Naive thymus-derived CD4-positive, alpha-beta T cell (primary cell): ENCODE measurements around the gene CCDC137. TPM values are rescaled to one million over a fixed set of nuclear protein-coding genes. Genes with fewer than 3 reads are reported as not detected.

Experiments
- ATAC-seq: fragments of 150-1000 bp; cut with Tn5 transposase; 2 replicates; pipeline ENCODE4 v1.10.0; 2021; ENCODE audit warnings: mild to moderate bottlenecking, moderate library complexity
- CTCF ChIA-PET: fragments of 350-600 bp; sonication (Branson Sonifier 250); formaldehyde crosslinking; loops from one replicate; lab custom pipeline; 2021; ENCODE audit warnings: antibody characterized with exemption; lab: Charles Lee
- POLR2A ChIA-PET: fragments of 350-600 bp; sonication (Branson Sonifier 250); formaldehyde crosslinking; loops from one replicate; lab custom pipeline; 2021; ENCODE audit warnings: antibody characterized with exemption, inconsistent platforms; lab: Charles Lee
- DNase-seq, 9 donors: peaks; one replicate each; pipeline versions ENCODE4 v3.0.0 to v3.0.0-alpha.2; 2020 to 2022; ENCODE audit warnings: mixed read lengths in 1 of 9
- H3K27ac ChIP-seq: one replicate; pipeline ENCODE4 v1.7.0; 2013; ENCODE audit warnings: mild to moderate bottlenecking, low read depth, low read length, moderate library complexity
- H3K27me3 ChIP-seq, 2 donors: one replicate each; pipeline ENCODE4 v1.7.0; 2013; ENCODE audit warnings: low read length in 2 of 2, mild to moderate bottlenecking in 2 of 2, moderate library complexity in 2 of 2; ENCODE audit not compliant: control insufficient read depth in 2 of 2, insufficient read depth in 2 of 2
- H3K36me3 ChIP-seq, 3 experiments: 1 replicate in 2 of 3; 2 replicates in 1 of 3; pipeline ENCODE4 v1.7.0; 2013; ENCODE audit warnings: low read length in 3 of 3, mild to moderate bottlenecking in 3 of 3, moderate library complexity in 1 of 3; ENCODE audit not compliant: insufficient read depth in 3 of 3, control insufficient read depth in 2 of 3
- H3K4me1 ChIP-seq, 2 donors: one replicate each; pipeline ENCODE4 v1.7.0; 2013; ENCODE audit warnings: low read length in 2 of 2, mild to moderate bottlenecking in 2 of 2, moderate library complexity in 1 of 2; ENCODE audit not compliant: control insufficient read depth in 2 of 2, insufficient read depth in 2 of 2
- H3K4me3 ChIP-seq: 2 replicates; pipeline ENCODE4 v1.7.0; 2013; ENCODE audit warnings: mild to moderate bottlenecking, low read length
- H3K9me3 ChIP-seq, 3 experiments: 1 replicate in 2 of 3; 2 replicates in 1 of 3; pipeline ENCODE4 v1.7.0; 2013; ENCODE audit warnings: low read length in 3 of 3; ENCODE audit not compliant: control insufficient read depth in 2 of 3
- H3K27ac Mint-ChIP-seq, 9 donors: one replicate each; pipeline ENCODE4 v1.8.0; 2020 to 2022; ENCODE audit warnings: mixed read lengths in 9 of 9, mild to moderate bottlenecking in 8 of 9, moderate library complexity in 5 of 9, inconsistent platforms in 2 of 9
- H3K27me3 Mint-ChIP-seq, 5 donors: one replicate each; pipeline ENCODE4 v1.8.0; 2021 to 2022; ENCODE audit warnings: mixed read lengths in 5 of 5, mild to moderate bottlenecking in 1 of 5
- H3K36me3 Mint-ChIP-seq, 5 donors: one replicate each; pipeline ENCODE4 v1.8.0; 2020 to 2022; ENCODE audit warnings: mixed read lengths in 5 of 5, mild to moderate bottlenecking in 3 of 5, inconsistent platforms in 1 of 5
- H3K4me1 Mint-ChIP-seq, 7 donors: one replicate each; pipeline ENCODE4 v1.8.0; 2020 to 2022; ENCODE audit warnings: mixed read lengths in 7 of 7, mild to moderate bottlenecking in 3 of 7, inconsistent platforms in 1 of 7
- H3K4me3 Mint-ChIP-seq, 10 donors: one replicate each; pipeline ENCODE4 v1.8.0; 2020 to 2022; ENCODE audit warnings: mild to moderate bottlenecking in 10 of 10, mixed read lengths in 10 of 10, moderate library complexity in 6 of 10, inconsistent platforms in 2 of 10
- H3K9me3 Mint-ChIP-seq, 11 donors: one replicate each; pipeline ENCODE4 v1.8.0; 2020 to 2022; ENCODE audit warnings: mixed read lengths in 11 of 11, mild to moderate bottlenecking in 4 of 11, inconsistent platforms in 1 of 11, moderate library complexity in 1 of 11
- intact Hi-C, 2 donors: fragments of 100-400 bp; cut with micrococcal nuclease; formaldehyde crosslinking; loops; one replicate each; pipeline ENCODE4 v1.15.1; 2023
- polyA plus RNA-seq, 2 donors: library from polyadenylated mRNA; unstranded; fragments of 300-500 nt; fragmentation: Illumina TruSeq; gene quantifications; one replicate each; pipeline ENCODE4 v1.2.3, GENCODE V29; 2021
- total RNA-seq, 6 experiments: library from RNA in 5 of 6; stranded (reverse) in 5 of 6; gene quantifications; 1 replicate in 5 of 6; 2 replicates in 1 of 6; pipeline ENCODE4 v1.2.3 and lab custom pipeline; 2021 to 2026

CCDC137 gene
- total and polyA plus RNA-seq, 7 experiments from 2014 or later = 10.0 to 33.5 (median 26.0) TPM

DNA sequence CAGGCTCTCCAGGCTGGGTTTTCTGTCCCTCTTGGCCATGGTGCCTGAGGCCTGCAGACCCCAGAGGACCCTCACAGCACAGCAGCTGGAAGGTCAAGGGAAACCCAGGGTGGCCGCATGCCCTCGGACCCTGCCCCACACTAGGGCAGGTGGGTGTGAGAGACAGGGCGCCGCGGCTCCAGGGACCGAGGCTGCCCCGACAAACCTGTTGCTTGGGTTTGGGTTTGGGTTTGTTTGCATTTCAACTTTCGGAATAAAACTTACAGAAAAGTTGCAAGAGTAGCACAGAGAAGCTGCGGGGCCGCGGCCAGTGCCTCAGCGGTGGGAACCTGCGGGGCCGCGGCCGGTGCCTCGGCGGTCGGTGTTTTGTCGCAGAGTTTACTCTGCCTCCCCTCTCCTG lies 25.1 kb downstream of the CCDC137 start:
- peaks cover 0 to 28% (median 0%) of the 10 kb centered on the region in 5 donors for H3K36me3 Mint-ChIP-seq
- no peak for DNase-seq
- Histone ChIP-seq H3K4me3 (no peak overlapping the region), H3K4me1 (no peaks in the 10 kb centered on the region), H3K27me3 (no peaks in the 10 kb centered on the region), H3K36me3 (peaks cover 4 to 99% (median 22%) of the 10 kb centered on the region in 3 experiments), H3K27ac (no peak overlapping the region), H3K9me3 (no peaks in the 10 kb centered on the region)
- no peak for ATAC-seq
- no peaks in the 10 kb centered on the region for H3K9me3 Mint-ChIP-seq
- no peaks in the 10 kb centered on the region for H3K27me3 Mint-ChIP-seq
- peaks cover 0 to 18% (median 7%) of the 10 kb centered on the region in 7 donors for H3K4me1 Mint-ChIP-seq
- H3K4me3 Mint-ChIP-seq = no peak overlapping the region
- H3K27ac Mint-ChIP-seq = no peak overlapping the region
- ChIA-PET POLR2A (interaction anchor here (0.7 kb wide), 1 partner anchor 189 kb away, joined by 3 read pairs; no protein-coding TSS in a partner anchor), CTCF (no interaction called here)
- intact Hi-C loops = no loop called here

DNA sequence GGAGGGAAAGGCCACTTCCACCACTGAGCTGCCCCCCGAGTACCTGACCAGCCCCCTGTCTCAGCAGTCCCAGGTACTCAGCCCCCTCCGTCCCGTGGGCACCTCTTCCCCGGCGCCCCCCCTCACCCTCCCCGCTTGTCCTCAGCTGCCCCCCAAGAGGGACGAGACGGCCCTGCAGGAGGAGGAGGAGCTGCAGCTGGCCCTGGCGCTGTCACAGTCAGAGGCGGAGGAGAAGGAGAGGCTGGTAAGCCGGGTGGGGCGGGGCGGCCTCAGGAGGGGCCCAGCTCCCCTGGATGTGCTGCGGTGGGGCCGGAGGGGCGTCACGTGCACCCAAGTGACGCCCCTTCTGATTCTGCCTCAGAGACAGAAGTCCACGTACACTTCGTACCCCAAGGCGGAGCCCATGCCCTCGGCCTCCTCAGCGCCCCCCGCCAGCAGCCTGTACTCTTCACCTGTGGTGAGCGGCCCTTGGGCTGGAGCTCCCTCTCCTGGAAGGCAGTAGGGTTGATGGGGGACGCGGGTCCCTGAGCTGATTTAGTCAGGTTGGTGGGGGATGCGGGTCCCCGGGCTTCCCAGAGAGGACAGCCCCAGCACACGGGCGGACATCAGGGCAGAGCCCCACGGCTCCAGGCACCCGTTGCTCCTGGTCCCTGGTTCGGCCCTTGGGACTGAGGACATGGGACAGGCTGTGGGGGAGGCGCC lies 27.1 kb downstream of the CCDC137 start:
- no peak overlapping the region for H3K4me3 Mint-ChIP-seq
- H3K27ac ChIP-seq = no peak overlapping the region
- no peaks in the 10 kb centered on the region for H3K4me1 ChIP-seq
- H3K27me3 ChIP-seq = no peaks in the 10 kb centered on the region
- ChIA-PET POLR2A (interaction anchor here (1.1 kb wide), 1 partner anchor 9 kb away, joined by 3 read pairs; the partner anchor contains the start of gene MRPL12), CTCF (no interaction called here)
- peaks cover 0 to 10% (median 5%) of the 10 kb centered on the region in 7 donors for H3K4me1 Mint-ChIP-seq
- peaks cover 4 to 99% (median 13%) of the 10 kb centered on the region in 3 experiments for H3K36me3 ChIP-seq
- H3K27ac Mint-ChIP-seq = no peak overlapping the region
- DNase-seq (no peak), ATAC-seq (no peak)
- no peaks in the 10 kb centered on the region for H3K9me3 ChIP-seq
- intact Hi-C loops = no loop called here
- H3K9me3 Mint-ChIP-seq = no peaks in the 10 kb centered on the region
- H3K27me3 Mint-ChIP-seq = no peaks in the 10 kb centered on the region
- no peak overlapping the region for H3K4me3 ChIP-seq
- H3K36me3 Mint-ChIP-seq = peaks cover 0 to 37% (median 0%) of the 10 kb centered on the region in 5 donors

DNA sequence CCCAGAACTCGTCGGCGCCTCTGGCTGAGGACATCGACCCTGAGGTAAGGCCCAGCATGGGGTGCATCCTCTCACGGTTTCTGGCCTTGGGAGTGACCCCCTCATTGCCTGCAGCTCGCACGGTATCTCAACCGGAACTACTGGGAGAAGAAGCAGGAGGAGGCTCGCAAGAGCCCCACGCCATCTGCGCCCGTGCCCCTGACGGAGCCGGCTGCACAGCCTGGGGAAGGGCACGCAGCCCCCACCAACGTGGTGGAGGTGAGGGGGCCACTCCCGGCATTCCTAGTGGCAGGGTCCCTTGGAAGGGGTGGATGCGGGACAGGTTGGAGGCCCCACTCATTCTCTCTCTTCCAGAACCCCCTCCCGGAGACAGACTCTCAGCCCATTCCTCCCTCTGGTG lies 28.3 kb downstream of the CCDC137 start:
- ATAC-seq (no peak), DNase-seq (no peak)
- no peak overlapping the region for H3K4me3 Mint-ChIP-seq
- Histone ChIP-seq H3K4me1 (no peaks in the 10 kb centered on the region), H3K27ac (no peak overlapping the region), H3K9me3 (no peaks in the 10 kb centered on the region), H3K27me3 (no peaks in the 10 kb centered on the region), H3K36me3 (peaks cover 4 to 92% (median 7%) of the 10 kb centered on the region in 3 experiments), H3K4me3 (no peak overlapping the region)
- H3K36me3 Mint-ChIP-seq = peaks cover 0 to 28% (median 0%) of the 10 kb centered on the region in 5 donors
- peaks cover 0 to 5% (median 0%) of the 10 kb centered on the region in 7 donors for H3K4me1 Mint-ChIP-seq
- ChIA-PET CTCF (no interaction called here), POLR2A (interaction anchor here (2.4 kb wide), 1 partner anchor 11 kb away, joined by 8 read pairs; the partner anchor contains the start of genes ARL16 and HGS)
- H3K9me3 Mint-ChIP-seq = no peaks in the 10 kb centered on the region
- intact Hi-C loops = no loop called here
- H3K27me3 Mint-ChIP-seq = no peaks in the 10 kb centered on the region
- no peak overlapping the region for H3K27ac Mint-ChIP-seq

DNA sequence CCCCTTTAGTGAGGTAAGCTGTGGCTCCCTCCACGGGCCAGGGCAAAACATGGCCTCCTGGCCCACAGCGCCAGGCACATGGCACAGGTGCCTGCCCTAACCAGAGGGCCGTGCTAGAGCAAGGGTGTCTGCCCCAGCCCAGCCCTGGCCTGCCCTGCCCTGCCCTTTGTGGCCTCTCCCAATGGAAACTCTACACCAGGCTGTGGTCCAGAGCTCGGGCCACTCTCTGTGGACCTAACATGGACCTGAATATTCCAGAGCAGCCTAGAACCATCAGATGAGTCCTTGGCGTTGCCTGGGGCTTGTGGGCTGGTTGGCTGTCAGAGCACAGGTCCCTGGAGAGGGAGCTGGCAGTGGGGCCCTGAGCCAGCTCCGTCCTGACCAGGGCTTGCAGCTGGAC lies 28.7 kb downstream of the CCDC137 start:
- intact Hi-C loops = no loop called here
- ChIA-PET CTCF (interaction anchor here (1.3 kb wide), 1 partner anchor 10 kb away, joined by 4 read pairs; no protein-coding TSS in a partner anchor), POLR2A (interaction anchor here (2.4 kb wide), 1 partner anchor 11 kb away, joined by 8 read pairs; the partner anchor contains the start of genes ARL16 and HGS)
- Histone ChIP-seq H3K27ac (no peak overlapping the region), H3K27me3 (no peaks in the 10 kb centered on the region), H3K4me3 (no peak overlapping the region), H3K4me1 (no peaks in the 10 kb centered on the region), H3K9me3 (no peaks in the 10 kb centered on the region), H3K36me3 (peaks cover 4 to 89% (median 7%) of the 10 kb centered on the region in 3 experiments)
- DNase-seq = no peak
- Mint-ChIP-seq H3K27me3 (no peaks in the 10 kb centered on the region), H3K27ac (no peak overlapping the region), H3K9me3 (no peaks in the 10 kb centered on the region), H3K4me3 (no peak overlapping the region), H3K4me1 (peaks cover 0 to 5% (median 0%) of the 10 kb centered on the region in 7 donors), H3K36me3 (peaks cover 0 to 28% (median 0%) of the 10 kb centered on the region in 5 donors)
- ATAC-seq = no peak

DNA sequence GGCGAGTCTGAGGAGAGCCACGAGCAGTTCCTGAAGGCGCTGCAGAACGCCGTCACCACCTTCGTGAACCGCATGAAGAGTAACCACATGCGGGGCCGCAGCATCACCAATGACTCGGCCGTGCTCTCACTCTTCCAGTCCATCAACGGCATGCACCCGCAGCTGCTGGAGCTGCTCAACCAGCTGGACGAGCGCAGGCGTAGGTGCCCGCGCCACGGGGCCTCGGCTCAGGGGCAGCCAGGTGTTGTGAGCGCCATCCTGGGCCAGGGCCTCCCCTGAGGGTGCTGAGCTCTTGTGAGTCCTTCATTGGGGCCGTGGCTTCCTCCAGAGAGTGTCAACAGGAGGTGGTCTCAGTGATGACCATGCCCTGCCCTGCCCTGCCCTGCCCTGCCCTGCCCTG lies 29.3 kb downstream of the CCDC137 start:
- Mint-ChIP-seq H3K4me3 (no peak overlapping the region), H3K4me1 (peaks cover under 1 to 8% (median 2%) of the 10 kb centered on the region in 7 donors), H3K36me3 (peaks cover 0 to 30% (median 0%) of the 10 kb centered on the region in 5 donors), H3K27ac (no peak overlapping the region), H3K27me3 (no peaks in the 10 kb centered on the region), H3K9me3 (no peaks in the 10 kb centered on the region)
- CTCF ChIA-PET = interaction anchor here (1.3 kb wide), 1 partner anchor 9 kb away, joined by 4 read pairs; no protein-coding TSS in a partner anchor
- ATAC-seq (no peak), DNase-seq (no peak)
- Histone ChIP-seq H3K4me1 (no peaks in the 10 kb centered on the region), H3K9me3 (no peaks in the 10 kb centered on the region), H3K36me3 (peaks cover 2 to 88% (median 4%) of the 10 kb centered on the region in 3 experiments), H3K27me3 (no peaks in the 10 kb centered on the region), H3K4me3 (no peak overlapping the region), H3K27ac (no peak overlapping the region)
- POLR2A ChIA-PET = interaction anchor here (2.4 kb wide), 1 partner anchor 12 kb away, joined by 8 read pairs; the partner anchor contains the start of genes ARL16 and HGS
- intact Hi-C loops = no loop called here

DNA sequence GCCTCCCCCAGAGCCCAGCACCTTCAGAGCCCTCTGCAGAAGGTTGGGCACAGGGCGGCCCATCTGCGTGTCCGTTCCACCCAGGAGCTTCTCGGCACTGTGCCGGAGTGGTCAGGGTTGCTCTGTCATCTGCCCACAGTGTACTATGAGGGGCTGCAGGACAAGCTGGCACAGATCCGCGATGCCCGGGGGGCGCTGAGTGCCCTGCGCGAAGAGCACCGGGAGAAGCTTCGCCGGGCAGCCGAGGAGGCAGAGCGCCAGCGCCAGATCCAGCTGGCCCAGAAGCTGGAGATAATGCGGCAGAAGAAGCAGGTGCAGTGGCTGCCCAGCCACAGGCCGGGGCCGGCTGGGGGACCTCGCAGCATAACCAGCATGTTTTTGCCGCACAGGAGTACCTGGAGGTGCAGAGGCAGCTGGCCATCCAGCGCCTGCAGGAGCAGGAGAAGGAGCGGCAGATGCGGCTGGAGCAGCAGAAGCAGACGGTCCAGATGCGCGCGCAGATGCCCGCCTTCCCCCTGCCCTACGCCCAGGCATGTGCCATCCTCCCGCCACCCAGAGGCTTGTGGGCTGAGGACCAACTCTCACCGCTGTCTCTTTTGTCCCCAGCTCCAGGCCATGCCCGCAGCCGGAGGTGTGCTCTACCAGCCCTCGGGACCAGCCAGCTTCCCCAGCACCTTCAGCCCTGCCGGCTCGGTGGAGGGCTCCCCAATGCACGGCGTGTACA lies 29.8 kb downstream of the CCDC137 start:
- H3K4me3 ChIP-seq = no peak overlapping the region
- H3K27me3 ChIP-seq = no peaks in the 10 kb centered on the region
- H3K9me3 ChIP-seq = no peaks in the 10 kb centered on the region
- DNase-seq = no peak
- Mint-ChIP-seq H3K4me3 (no peak overlapping the region), H3K9me3 (no peaks in the 10 kb centered on the region), H3K27me3 (no peaks in the 10 kb centered on the region), H3K36me3 (peaks cover 0 to 30% (median 0%) of the 10 kb centered on the region in 5 donors), H3K27ac (no peak overlapping the region), H3K4me1 (peaks cover 5 to 11% (median 7%) of the 10 kb centered on the region in 7 donors)
- ChIA-PET CTCF (interaction anchor here (0.6 to 1.3 kb wide), 2 partner anchors 8 to 16 kb away, joined by 3 to 4 read pairs; no protein-coding TSS in a partner anchor), POLR2A (interaction anchor here (2.4 kb wide), 1 partner anchor 13 kb away, joined by 8 read pairs; the partner anchor contains the start of genes ARL16 and HGS)
- intact Hi-C loops = no loop called here
- ATAC-seq = no peak
- peaks cover 1 to 2% of the 10 kb centered on the region in 2 donors for H3K4me1 ChIP-seq
- H3K36me3 ChIP-seq = peaks cover under 1 to 88% (median 7%) of the 10 kb centered on the region in 3 experiments
- H3K27ac ChIP-seq = no peak overlapping the region
